ENCODE data around the gene MS4A4A.

Gene MS4A4A

GRCh38 chr11:60345489-60345888, 65.0 kb downstream of the MS4A4A start:
- TF ChIP-seq CTCF (conservative IDR thresholded peaks at IDR 0.05; ENCODE audit: control insufficient read depth, insufficient read depth, low read depth, low read length) = peak; percentile 8
- no peak overlapping the region for H3K4me3 ChIP-seq (ENCODE audit: control insufficient read depth, low read depth, low read length)
- DNase-seq (ENCODE audit: low read depth) = no peak

DNA sequence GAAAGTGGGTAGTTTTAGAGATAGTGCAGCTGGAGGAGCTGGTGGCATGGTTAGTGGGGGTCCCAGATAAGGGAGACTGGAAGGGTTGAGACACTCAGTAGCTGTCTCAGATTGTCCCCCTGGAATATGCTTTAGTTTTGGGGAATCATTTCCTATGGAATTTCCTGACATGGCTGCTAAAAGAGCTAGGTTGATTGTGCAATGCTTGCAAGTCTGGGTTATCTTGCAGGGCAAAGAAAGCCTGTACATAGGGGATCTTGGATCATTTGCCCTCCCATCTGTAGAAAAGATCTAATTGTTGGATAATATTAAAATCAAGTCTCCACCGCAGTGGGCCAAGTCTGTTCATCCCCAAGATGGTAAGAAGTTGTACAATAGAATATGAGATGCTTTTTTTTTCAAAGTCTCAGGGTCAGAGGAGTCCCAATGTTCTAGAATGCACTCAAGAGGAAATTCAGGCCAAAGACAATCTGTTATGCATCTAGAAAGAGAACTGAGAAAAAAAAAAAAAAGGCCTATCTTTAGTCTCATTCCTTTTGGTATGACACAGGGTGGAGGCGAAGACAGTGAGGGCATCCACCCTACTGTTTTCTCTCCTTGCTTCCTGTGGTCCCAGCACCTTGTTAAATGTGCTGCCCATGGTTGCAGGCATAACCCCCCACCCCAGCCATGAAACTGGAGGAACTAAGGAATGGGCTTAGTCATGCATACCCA, 66.8 kb downstream of the MS4A4A start:
- DNase-seq (ENCODE audit: low read depth) = no peak
- H3K4me3 ChIP-seq (ENCODE audit: control insufficient read depth, low read depth, low read length) = no peak overlapping the region
- TF ChIP-seq CTCF (conservative IDR thresholded peaks at IDR 0.05; ENCODE audit: control insufficient read depth, insufficient read depth, low read depth, low read length) = no peak

- no peak overlapping the region for H3K4me3 ChIP-seq (ENCODE audit: control insufficient read depth, low read depth, low read length)
- no peak for TF ChIP-seq CTCF (conservative IDR thresholded peaks at IDR 0.05; ENCODE audit: control insufficient read depth, insufficient read depth, low read depth, low read length)
- no peak for DNase-seq (ENCODE audit: low read depth)
Observed at GRCh38 chr11:60348116-60348515, 67.7 kb downstream of the MS4A4A start.

- no peak for TF ChIP-seq CTCF (conservative IDR thresholded peaks at IDR 0.05; ENCODE audit: control insufficient read depth, insufficient read depth, low read depth, low read length)
- DNase-seq (ENCODE audit: low read depth) = no peak
- H3K4me3 ChIP-seq (ENCODE audit: control insufficient read depth, low read depth, low read length) = no peak overlapping the region
Observed at GRCh38 chr11:60349990-60350389, 69.5 kb downstream of the MS4A4A start.

- no peak overlapping the region for H3K4me3 ChIP-seq (ENCODE audit: control insufficient read depth, low read depth, low read length)
- no peak for TF ChIP-seq CTCF (conservative IDR thresholded peaks at IDR 0.05; ENCODE audit: control insufficient read depth, insufficient read depth, low read depth, low read length)
- no peak for DNase-seq (ENCODE audit: low read depth)
Observed at GRCh38 chr11:60357771-60358170, 77.3 kb downstream of the MS4A4A start.

Measured in fibroblast of mammary gland (primary cell).